A673 (cell line): ENCODE measurements around the gene BCAT1.

Experiments
- EZH2 ChIP-seq: fragments of 200-600 bp; sonication (generic); IDR thresholded peaks from 2 replicates; pipeline ENCODE4 v1.6.1; 2017; ENCODE audit warnings: borderline replicate concordance, low read depth, mild to moderate bottlenecking, mixed read lengths, antibody characterized with exemption, low read length; ENCODE audit not compliant: poor library complexity, severe bottlenecking
- TF ChIP-seq, protein P1 (sequence below): fragments of 300-800, 200-600 bp; sonication (generic); conservative IDR thresholded peaks from 2 replicates; pipeline ENCODE4 v1.5.1; 2017; ENCODE audit warnings: low read depth, mild to moderate bottlenecking, antibody characterized with exemption, low read length, moderate library complexity, mixed read lengths

GRCh38 chr12:24900196-24900595, 48.7 kb downstream of the BCAT1 start:
- TF ChIP-seq, protein P1, sequence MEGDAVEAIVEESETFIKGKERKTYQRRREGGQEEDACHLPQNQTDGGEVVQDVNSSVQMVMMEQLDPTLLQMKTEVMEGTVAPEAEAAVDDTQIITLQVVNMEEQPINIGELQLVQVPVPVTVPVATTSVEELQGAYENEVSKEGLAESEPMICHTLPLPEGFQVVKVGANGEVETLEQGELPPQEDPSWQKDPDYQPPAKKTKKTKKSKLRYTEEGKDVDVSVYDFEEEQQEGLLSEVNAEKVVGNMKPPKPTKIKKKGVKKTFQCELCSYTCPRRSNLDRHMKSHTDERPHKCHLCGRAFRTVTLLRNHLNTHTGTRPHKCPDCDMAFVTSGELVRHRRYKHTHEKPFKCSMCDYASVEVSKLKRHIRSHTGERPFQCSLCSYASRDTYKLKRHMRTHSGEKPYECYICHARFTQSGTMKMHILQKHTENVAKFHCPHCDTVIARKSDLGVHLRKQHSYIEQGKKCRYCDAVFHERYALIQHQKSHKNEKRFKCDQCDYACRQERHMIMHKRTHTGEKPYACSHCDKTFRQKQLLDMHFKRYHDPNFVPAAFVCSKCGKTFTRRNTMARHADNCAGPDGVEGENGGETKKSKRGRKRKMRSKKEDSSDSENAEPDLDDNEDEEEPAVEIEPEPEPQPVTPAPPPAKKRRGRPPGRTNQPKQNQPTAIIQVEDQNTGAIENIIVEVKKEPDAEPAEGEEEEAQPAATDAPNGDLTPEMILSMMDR: no peak
- TF ChIP-seq EZH2: no peak
